K562 (cell line): ENCODE results near the gene MLC1. TPM values are rescaled to one million over a fixed set of nuclear protein-coding genes. Genes with fewer than 3 reads are reported as not detected.

Source experiments
- ATAC-seq: fragments of 200-7000 bp; cut with Tn5 transposase; 3 replicates; pipeline ENCODE4 v1.9.1; 2020; ENCODE audit warnings: moderate library complexity
- BruUV-seq: library from RNA; stranded (reverse); fragments of 400-500 nt; replicated peaks from 2 replicates; lab custom pipeline; 2021; lab: Mats Ljungman, UMichigan
- CTCF ChIA-PET: fragments of 300-600 bp; formaldehyde crosslinking; extraction: SDS; loops from one replicate; lab custom pipeline; 2021; ENCODE audit warnings: low intra/inter-chr PET ratio; lab: Yijun Ruan, JAX
- POLR2A ChIA-PET: fragments of 300-600, 350-650 bp; sonication (Branson Sonifier 250); formaldehyde crosslinking; extraction: SDS; loops from one replicate; lab custom pipeline; 2021; ENCODE audit warnings: antibody characterized with exemption, inconsistent platforms; lab: Yijun Ruan, JAX
- DNase-seq, 4 experiments: peaks; one replicate each; pipeline versions ENCODE4 v3.0.0 to v3.0.0-alpha.2; 2011 to 2018; ENCODE audit warnings: low spot score in 3 of 4, mixed read lengths in 3 of 4; ENCODE audit errors: extremely low read depth in 1 of 4
- FAIRE-seq: peaks from 2 replicates; lab custom pipeline; 2011; peaks lifted over from hg19 to GRCh38; lab: Jason Lieb, UNC
- H2AFZ ChIP-seq: 2 replicates; pipeline ENCODE4 v1.6.0; 2011; ENCODE audit warnings: low read depth, low read length, control low read depth, inconsistent platforms
- H3K27ac ChIP-seq: fragments of 200-600 bp; 3 replicates; pipeline ENCODE4 v1.8.0; 2011; ENCODE audit warnings: low read depth, mild to moderate bottlenecking, control low read depth, inconsistent platforms, low read length, moderate library complexity, mixed read lengths; ENCODE audit errors: extremely low read depth
- H3K27me3 ChIP-seq, 2 experiments: fragments of 300-600 bp in 1 of 2; 2 replicates in 1 of 2; 3 replicates in 1 of 2; pipeline versions ENCODE4 v1.6.0 to v1.8.0; 2011; ENCODE audit warnings: inconsistent platforms in 2 of 2, low read length in 2 of 2, mild to moderate bottlenecking in 1 of 2, mixed read lengths in 1 of 2, moderate library complexity in 1 of 2; ENCODE audit not compliant: control insufficient read depth in 2 of 2, insufficient read depth in 2 of 2
- H3K36me3 ChIP-seq: fragments of 300-600 bp; 3 replicates; pipeline ENCODE4 v1.8.0; 2011; ENCODE audit warnings: mild to moderate bottlenecking, low read length, inconsistent platforms; ENCODE audit not compliant: control insufficient read depth, insufficient read depth
- H3K4me1 ChIP-seq, 2 experiments: fragments of 200-600 bp in 1 of 2; replicated peaks in 1 of 2; 2 replicates in 1 of 2; 3 replicates in 1 of 2; pipeline versions ENCODE4 v1.5.1 to v1.8.0; 2011; ENCODE audit warnings: inconsistent platforms in 2 of 2, low read length in 2 of 2, mild to moderate bottlenecking in 1 of 2, mixed read lengths in 1 of 2, moderate library complexity in 1 of 2; ENCODE audit not compliant: control insufficient read depth in 2 of 2, insufficient read depth in 2 of 2
- H3K4me2 ChIP-seq: 2 replicates; pipeline ENCODE4 v1.6.1; 2011; ENCODE audit warnings: low read length, control low read depth, inconsistent platforms, mixed read lengths; ENCODE audit not compliant: insufficient read depth
- H3K4me3 ChIP-seq: fragments of 200-600 bp; sonication (generic), shearing (Covaris generic); 2 replicates; pipeline ENCODE4 v1.5.1; 2016; ENCODE audit warnings: control low read depth, inconsistent platforms
- H3K79me2 ChIP-seq: fragments of 200-600 bp; 3 replicates; pipeline ENCODE4 v1.8.0; 2011; ENCODE audit warnings: low read length, inconsistent platforms; ENCODE audit not compliant: control insufficient read depth, insufficient read depth
- H3K9ac ChIP-seq, 2 experiments: 2 replicates each; pipeline versions ENCODE4 v1.6.0 to v1.6.1; 2011; ENCODE audit warnings: low read depth in 2 of 2, low read length in 2 of 2, control low read depth in 1 of 2, inconsistent platforms in 1 of 2, mild to moderate bottlenecking in 1 of 2, mixed read lengths in 1 of 2; ENCODE audit not compliant: insufficient read depth in 1 of 2
- H3K9me1 ChIP-seq: one replicate; pipeline ENCODE4 v1.6.0; 2011; ENCODE audit warnings: inconsistent platforms, mild to moderate bottlenecking, low read length, moderate library complexity; ENCODE audit not compliant: control insufficient read depth, insufficient read depth
- H3K9me3 ChIP-seq: replicated peaks from 2 replicates; pipeline ENCODE4 v1.5.1; 2011; ENCODE audit warnings: low read depth, low read length, inconsistent platforms; ENCODE audit not compliant: control insufficient read depth, insufficient read depth
- H4K20me1 ChIP-seq: replicated peaks from 2 replicates; pipeline ENCODE4 v1.6.1; 2011; ENCODE audit warnings: low read length, inconsistent platforms, mixed read lengths; ENCODE audit not compliant: control insufficient read depth, insufficient read depth
- BDP1 ChIP-seq: IDR thresholded peaks from 3 replicates; pipeline ENCODE4 v1.6.1; 2011; ENCODE audit not compliant: insufficient read length, insufficient read depth
- CHD2 ChIP-seq: IDR thresholded peaks from 2 replicates; pipeline ENCODE4 v1.6.1; 2011; ENCODE audit warnings: low read depth, low read length
- FOXJ2 ChIP-seq: fragments of 200-800 bp; sonication (Bioruptor generic); IDR thresholded peaks from 2 replicates; pipeline ENCODE4 v1.6.1; 2016; ENCODE audit warnings: missing genetic modification characterization, missing compliant biosample characterization
- KAT8 ChIP-seq: fragments of 450-650 bp; IDR thresholded peaks from 2 replicates; pipeline ENCODE4 v1.6.1; 2016; ENCODE audit warnings: low read depth, mild to moderate bottlenecking
- PCBP1 ChIP-seq: fragments of 200-400 bp; formaldehyde crosslinking; IDR thresholded peaks from 2 replicates; pipeline ENCODE4 v1.6.1; 2018; ENCODE audit warnings: mild to moderate bottlenecking, low read depth, low read length; ENCODE audit not compliant: poor library complexity, severe bottlenecking
- POLR2AphosphoS5 ChIP-seq: IDR thresholded peaks from 2 replicates; pipeline ENCODE4 v1.6.1; 2011; ENCODE audit warnings: mild to moderate bottlenecking, low read depth, low read length, moderate library complexity; ENCODE audit not compliant: control insufficient read depth, insufficient read depth
- SMAD2 ChIP-seq: fragments of 150-350 bp; IDR thresholded peaks from 2 replicates; pipeline ENCODE4 v1.6.1; 2014; ENCODE audit warnings: low read depth, mild to moderate bottlenecking, low read length
- SMAD3 ChIP-seq: fragments of 450-650 bp; formaldehyde crosslinking; conservative IDR thresholded peaks from 2 replicates; pipeline ENCODE4 v1.4.0; 2020; ENCODE audit warnings: mild to moderate bottlenecking
- SPI1 ChIP-seq: IDR thresholded peaks from 2 replicates; pipeline ENCODE4 v1.6.1; 2011; ENCODE audit warnings: low read depth, low read length, control low read depth, borderline replicate concordance
- SUPT5H ChIP-seq: fragments of 450-650 bp; IDR thresholded peaks from 2 replicates; pipeline ENCODE4 v1.6.1; 2016
- ZNF384 ChIP-seq: IDR thresholded peaks from 2 replicates; pipeline ENCODE4 v1.6.1; 2012; ENCODE audit warnings: low read depth, low read length, improper control_type of control experiment
- ZNF407 ChIP-seq: fragments of 450-650 bp; IDR thresholded peaks from 2 replicates; pipeline ENCODE4 v1.6.1; 2016; ENCODE audit warnings: low read depth
- ZNF57 ChIP-seq: fragments of 450-650 bp; formaldehyde crosslinking; IDR thresholded peaks from 2 replicates; pipeline ENCODE4 v1.4.0; 2020; ENCODE audit warnings: mild to moderate bottlenecking, moderate library complexity
- WGBS: fragments of 100-300 bp; shearing (Covaris generic); methylation state at CpG from one replicate; pipeline ENCODE4 v1.1.6; 2016; ENCODE audit warnings: low coverage, mixed read lengths; ENCODE audit not compliant: insufficient coverage; ENCODE audit errors: missing lambda C conversion rate; 5-methylcytosine and 5-hydroxymethylcytosine counted together
- in situ Hi-C: fragments of 300-500 bp; cut with MboI; formaldehyde crosslinking; loops from 4 replicates; pipeline ENCODE4 v1.15.0; 2018; ENCODE audit warnings: inconsistent platforms, mixed read lengths
- intact Hi-C: fragments of 100-400 bp; cut with micrococcal nuclease; formaldehyde crosslinking; loops from 2 replicates; pipeline ENCODE4 v1.14.2; 2022
- polyA plus RNA-seq, 8 experiments: library from polyadenylated mRNA; depleted of rRNA in 4 of 8; stranded (reverse) in 5 of 8; unstranded in 3 of 8; fragments of >200 nt; fragmentation: Nextera tagmentation in 2 of 8; fragmentation: Illumina TruSeq in 1 of 8; extraction: Ambion mirVana in 2 of 8; extraction: Trizol in 1 of 8; gene quantifications; 2 replicates each; pipeline versions ENCODE4 v1.2.1 to v1.2.3, GENCODE V29; 2011 to 2014; ENCODE audit warnings: inconsistent platforms in 1 of 8, missing spikeins in 1 of 8
- total RNA-seq, 7 experiments: library from RNA; depleted of rRNA in 6 of 7; stranded (reverse); fragments of >200 nt in 6 of 7; fragmentation: Illumina TruSeq in 2 of 7; extraction: Trizol in 2 of 7; gene quantifications; 2 replicates each; pipeline versions ENCODE4 v1.2.1 to v1.2.3, GENCODE V29; 2011 to 2021; ENCODE audit warnings: low replicate concordance in 1 of 7
- TF ChIP-seq, protein P1 (sequence below): sonication (generic); formaldehyde crosslinking; IDR thresholded peaks from 2 replicates; pipeline ENCODE4 v1.8.1; 2023; ENCODE audit warnings: mild to moderate bottlenecking, missing genetic modification reagents, moderate library complexity

The MLC1 gene
- total and polyA plus RNA-seq, 9 of the 15 experiments (the other 6 are each of a cell fraction or from before 2014, with no cell fraction given), result 0.06 to 0.98 (median 0.39) TPM

DNA sequence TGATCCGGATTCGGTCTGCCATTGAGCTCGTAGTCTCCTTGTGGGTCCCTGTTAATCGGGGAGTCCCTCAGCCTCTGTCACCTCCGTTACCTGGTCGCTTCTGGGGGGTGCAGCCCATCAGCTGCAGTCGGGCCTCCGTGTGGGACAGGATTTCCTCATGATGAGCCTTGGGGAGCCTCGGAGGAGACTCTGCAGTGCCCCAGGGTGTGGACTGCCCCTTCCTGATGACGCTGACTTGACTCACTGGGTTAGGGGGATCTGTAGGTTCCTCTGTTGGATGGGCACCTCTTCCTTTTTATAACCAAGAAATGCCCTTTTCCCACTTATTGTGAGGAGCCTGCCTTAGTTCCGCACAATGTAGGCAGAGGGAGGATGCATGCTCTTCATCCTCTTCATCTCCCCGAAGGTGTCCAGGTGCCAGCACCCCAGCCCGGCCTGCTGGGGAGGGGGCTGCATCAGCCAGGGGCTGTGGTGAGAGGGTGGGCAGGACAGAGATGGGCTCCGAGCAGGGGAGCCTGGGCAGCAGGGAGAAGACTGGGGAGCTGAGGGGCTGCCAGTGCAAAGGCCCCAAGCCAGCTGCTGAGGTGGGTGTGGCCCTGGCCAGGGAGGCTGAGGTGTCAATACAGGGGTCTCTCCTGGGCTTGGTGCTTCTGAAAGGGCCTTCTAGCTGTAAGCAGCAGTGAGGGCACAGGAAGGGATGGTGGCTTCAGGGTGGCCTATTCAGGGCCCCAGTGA, 13.6 kb downstream of the MLC1 start:
- Histone ChIP-seq H3K9me1 (no peaks in the 10 kb centered on the region), H3K79me2 (no peaks in the 10 kb centered on the region), H3K4me3 (no peak overlapping the region), H3K4me1 (peaks cover 0 to 34% of the 10 kb centered on the region in 2 experiments; a peak in 2 of 5 replicates), H3K9me3 (no peaks in the 10 kb centered on the region), H3K36me3 (no peaks in the 10 kb centered on the region), H3K27me3 (no peaks in the 10 kb centered on the region), H3K9ac (no peak overlapping the region), H2AFZ (no peak overlapping the region), H4K20me1 (no peaks in the 10 kb centered on the region), H3K4me2 (no peak overlapping the region), H3K27ac (no peak overlapping the region)
- ChIA-PET POLR2A (interaction anchor here (0.7 kb wide), 1 partner anchor 10 kb away, joined by 3 read pairs; no protein-coding TSS in a partner anchor), CTCF (no interaction called here)
- intact Hi-C loops, result no loop called here
- ATAC-seq (no peak), FAIRE-seq (no peak), DNase-seq (no peak)
- WGBS, result 20% methylated on average over 10 of the region's 14 CpGs
- in situ Hi-C loops, result no loop called here
- BruUV-seq, result no TSS peak
- TF ChIP-seq ZNF407 (no peak), KAT8 (no peak), FOXJ2 (tag) (no peak), CHD2 (no peak), ZNF384 (no peak), SUPT5H (no peak), POLR2AphosphoS5 (no peak), SMAD3 (CRISPR knock-in tag) (no peak), BDP1 (no peak), SMAD2 (no peak), SPI1 (no peak), ZNF57 (CRISPR knock-in tag) (no peak), PCBP1 (no peak)
- TF ChIP-seq, protein P1, sequence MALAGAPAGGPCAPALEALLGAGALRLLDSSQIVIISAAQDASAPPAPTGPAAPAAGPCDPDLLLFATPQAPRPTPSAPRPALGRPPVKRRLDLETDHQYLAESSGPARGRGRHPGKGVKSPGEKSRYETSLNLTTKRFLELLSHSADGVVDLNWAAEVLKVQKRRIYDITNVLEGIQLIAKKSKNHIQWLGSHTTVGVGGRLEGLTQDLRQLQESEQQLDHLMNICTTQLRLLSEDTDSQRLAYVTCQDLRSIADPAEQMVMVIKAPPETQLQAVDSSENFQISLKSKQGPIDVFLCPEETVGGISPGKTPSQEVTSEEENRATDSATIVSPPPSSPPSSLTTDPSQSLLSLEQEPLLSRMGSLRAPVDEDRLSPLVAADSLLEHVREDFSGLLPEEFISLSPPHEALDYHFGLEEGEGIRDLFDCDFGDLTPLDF (CRISPR knock-in tag), result no peak
